HG02610 (cell line): Measurements from ENCODE around the gene MAB21L3.

Experiments
- ATAC-seq: cut with Tn5 transposase; IDR thresholded peaks from one replicate; pipeline ENCODE4 v1.9.1; 2021; ENCODE audit warnings: mild to moderate bottlenecking, moderate library complexity; ENCODE audit not compliant: unreplicated experiment

MAB21L3 gene

GRCh38 chr1:116164150-116164549 lies 53.0 kb downstream of the MAB21L3 start:
- no peak for ATAC-seq

- no peak for ATAC-seq
Observed at GRCh38 chr1:116164604-116165368, 53.6 kb downstream of the MAB21L3 start.

GRCh38 chr1:116165572-116165971 lies 54.4 kb downstream of the MAB21L3 start:
- ATAC-seq, result no peak

- ATAC-seq, result no peak
Observed at GRCh38 chr1:116166011-116166571, 54.9 kb downstream of the MAB21L3 start.

- no peak for ATAC-seq
Observed at GRCh38 chr1:116166655-116167054, 55.5 kb downstream of the MAB21L3 start.

- ATAC-seq, result peak; percentile 13
Observed at GRCh38 chr1:116167625-116168276, 56.6 kb downstream of the MAB21L3 start.

- ATAC-seq, result peak; percentile 87
Observed at GRCh38 chr1:116168277-116169032, 57.3 kb downstream of the MAB21L3 start.

- ATAC-seq, result no peak
Observed at GRCh38 chr1:116169898-116170297, 58.7 kb downstream of the MAB21L3 start.

- ATAC-seq, result no peak
Observed at GRCh38 chr1:116170721-116171589, 59.8 kb downstream of the MAB21L3 start.

- ATAC-seq, result no peak
Observed at GRCh38 chr1:116172666-116173065, 61.5 kb downstream of the MAB21L3 start.

GRCh38 chr1:116175611-116176010 lies 64.4 kb downstream of the MAB21L3 start:
- ATAC-seq, result no peak

GRCh38 chr1:116176306-116176789 lies 65.1 kb downstream of the MAB21L3 start:
- ATAC-seq, result no peak

GRCh38 chr1:116177861-116178260 lies 66.7 kb downstream of the MAB21L3 start:
- no peak for ATAC-seq

- no peak for ATAC-seq
Observed at GRCh38 chr1:116178837-116179236, 67.6 kb downstream of the MAB21L3 start.

GRCh38 chr1:116179419-116179818 lies 68.2 kb downstream of the MAB21L3 start:
- ATAC-seq, result no peak

- ATAC-seq, result no peak
Observed at GRCh38 chr1:116179964-116180363, 68.8 kb downstream of the MAB21L3 start.

- ATAC-seq, result no peak
Observed at GRCh38 chr1:116182019-116182714, 71.0 kb downstream of the MAB21L3 start.
